T47D (cell line): ENCODE measurements around the gene STARD9.
A peak's percentile ranks its signal among the peaks of the same experiment; 100 is the strongest.
"Not testable (repeated sequence)": the region's sequence is repeated elsewhere in the genome, so short reads cannot be mapped to it uniquely, and the experiment has no call there.

Experiments
- DNase-seq, 2 experiments: peaks; one replicate each; pipeline versions ENCODE4 v3.0.0 to v3.0.0-alpha.2; 2011 to 2012; ENCODE audit warnings: low read depth in 1 of 2, low spot score in 1 of 2
- JUND ChIP-seq: IDR thresholded peaks from 2 replicates; pipeline ENCODE4 v1.6.1; 2012; ENCODE audit warnings: low read depth
- in situ Hi-C: cut with HindIII; loops from 2 replicates; pipeline ENCODE4 v1.10.0; 2016; ENCODE audit warnings: low sequenced_read_pairs, low pct_unique_long_range_greater_than_20kb

Gene STARD9

DNA sequence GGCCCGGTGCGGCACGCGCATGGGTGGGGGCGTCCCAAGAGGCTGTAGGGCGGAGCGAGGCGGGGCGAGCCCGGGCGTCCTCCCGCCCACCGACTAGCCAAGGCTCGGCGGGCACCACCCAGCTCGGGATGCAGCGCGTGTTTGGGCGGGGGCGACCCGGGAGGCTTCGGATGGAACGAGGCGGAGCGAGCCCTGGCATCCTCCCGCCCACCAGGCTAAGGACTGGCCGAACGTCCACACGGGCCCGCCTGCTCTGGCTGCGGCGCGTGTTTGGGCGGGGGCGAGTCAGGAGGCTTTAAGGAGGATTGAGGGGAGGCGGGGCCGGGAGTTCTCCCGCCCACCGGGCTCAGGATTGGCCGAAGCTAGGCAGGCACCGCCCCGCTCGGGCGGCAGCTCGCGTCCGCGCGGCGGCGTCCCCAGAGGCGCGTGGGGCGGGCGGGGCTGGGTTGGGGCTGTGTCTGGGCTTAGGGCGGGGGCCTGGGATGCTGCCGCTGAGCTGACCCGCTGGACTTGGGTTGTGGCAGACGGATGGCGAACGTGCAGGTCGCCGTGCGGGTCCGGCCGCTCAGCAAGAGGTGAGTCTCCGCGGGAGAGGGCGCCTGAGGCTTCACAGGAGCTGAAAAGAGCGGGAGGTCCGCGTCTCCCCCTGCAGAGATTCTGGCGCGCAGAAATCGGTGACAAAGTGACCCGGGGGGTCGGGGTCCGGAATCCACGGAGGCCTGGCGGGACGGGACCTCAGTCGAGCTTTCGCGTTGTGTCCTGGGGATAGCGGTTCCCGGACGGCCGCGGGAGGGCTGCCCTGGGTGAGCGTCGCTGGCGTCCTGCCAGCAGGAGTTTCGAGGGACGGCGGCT is at the start of gene STARD9:
TSS of gene STARD9 (plus strand) at position 419 of the 852 bp plus-strand sequence. CDS start at position 529, 110 bp downstream.
- in situ Hi-C loops = no loop called here
- no peak for TF ChIP-seq JUND
- peak; percentile 92 to 98 for DNase-seq

DNA sequence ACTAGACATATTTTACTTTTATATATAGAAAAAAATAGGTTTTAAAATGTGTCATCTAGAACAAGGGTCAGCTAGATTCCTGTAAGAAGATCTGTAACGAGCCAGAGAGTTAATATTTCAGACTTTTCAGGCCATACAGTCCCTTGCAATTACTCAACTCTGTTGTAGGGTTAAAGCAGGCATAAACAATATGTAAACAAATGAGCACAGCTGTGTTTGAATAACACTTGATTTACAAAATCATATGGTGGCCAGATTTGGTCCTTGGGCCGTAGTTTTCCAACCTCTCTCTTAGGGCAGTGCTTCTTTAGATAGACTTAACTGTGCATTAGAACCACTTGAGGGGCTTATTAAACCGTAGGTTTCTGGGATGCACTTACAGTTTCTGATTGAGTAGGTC is 46.4 kb upstream of the STARD9 start:
- no peak for TF ChIP-seq JUND
- in situ Hi-C loops = no loop called here

DNA sequence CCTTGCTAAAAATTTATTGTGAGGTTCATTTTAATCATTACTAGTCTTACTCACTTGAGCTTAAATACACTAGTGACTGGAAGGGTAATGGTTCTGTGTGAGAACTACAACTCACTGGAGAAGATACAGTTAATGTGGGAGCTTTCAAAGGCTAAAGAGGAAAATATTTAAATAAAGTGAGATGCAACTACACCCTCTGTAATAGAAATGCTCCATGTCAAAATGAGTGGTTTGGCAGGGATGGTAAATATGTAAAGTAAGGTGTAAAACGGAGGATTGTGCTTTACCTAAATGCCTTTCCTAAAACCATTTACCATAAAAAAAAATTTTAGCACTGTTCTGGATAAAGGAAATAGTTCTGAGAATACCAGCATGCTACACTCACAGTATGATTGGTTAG is 42.2 kb upstream of the STARD9 start:
- no peak for TF ChIP-seq JUND
- in situ Hi-C loops = no loop called here

More for the DNA sequence above, 46.4 kb upstream of the STARD9 start:
- no peak for DNase-seq

DNA sequence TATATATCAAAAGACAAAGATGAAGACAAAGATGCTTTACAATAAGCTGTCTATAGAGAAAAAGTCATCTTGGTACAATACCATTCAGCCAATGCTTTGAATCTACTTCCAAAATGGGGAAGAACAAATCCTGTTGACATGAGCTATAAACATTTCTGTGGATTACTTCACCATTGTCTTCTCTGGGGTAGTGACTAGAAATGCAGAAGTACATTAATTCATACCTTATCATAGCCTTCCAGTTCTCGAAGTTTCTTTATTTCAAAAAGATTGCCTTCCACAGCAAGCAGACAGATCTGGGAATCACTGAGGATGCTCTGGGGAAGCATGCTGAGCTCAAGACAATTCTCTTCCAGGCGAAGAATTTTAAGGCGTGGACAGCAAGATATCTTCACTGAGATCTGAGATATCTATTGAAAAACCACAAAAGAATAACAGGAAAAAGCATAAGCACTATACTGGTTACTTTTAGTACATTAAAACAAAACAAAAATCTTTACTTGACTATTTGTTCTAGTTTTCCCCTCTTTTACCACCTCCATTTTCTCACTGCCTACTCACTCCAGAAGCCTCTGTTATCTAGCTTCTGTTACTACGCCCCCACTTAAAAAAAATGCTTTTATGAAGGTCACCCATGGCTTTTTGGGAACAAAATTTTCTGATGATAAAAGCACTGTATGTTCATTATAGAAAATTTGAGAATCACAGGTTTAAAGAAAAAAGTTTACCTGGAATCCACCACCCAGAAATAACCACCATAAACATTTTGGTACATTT is 30.4 kb upstream of the STARD9 start:
- in situ Hi-C loops = no loop called here
- no peak for DNase-seq
- no peak for TF ChIP-seq JUND

More for the DNA sequence above, 42.2 kb upstream of the STARD9 start:
- no peak for DNase-seq

DNA sequence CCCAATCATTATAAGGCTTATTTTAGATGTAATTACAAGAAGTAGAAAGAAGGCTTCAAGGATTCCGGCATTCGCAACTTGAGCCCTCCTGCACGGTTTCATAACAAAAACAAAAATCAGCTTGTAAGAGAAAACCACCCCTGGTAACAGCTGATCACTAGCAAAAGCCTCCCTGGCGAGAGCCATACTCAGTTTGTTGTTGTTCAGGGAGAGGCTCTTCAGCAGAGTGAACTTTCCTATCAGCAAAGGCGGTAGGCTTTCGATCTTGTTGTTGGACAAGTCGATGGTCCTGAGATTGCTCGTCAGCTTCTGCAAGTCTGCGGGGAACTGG is 27.5 kb upstream of the STARD9 start:
- DNase-seq = no peak
- in situ Hi-C loops = no loop called here
- no peak for TF ChIP-seq JUND

DNA sequence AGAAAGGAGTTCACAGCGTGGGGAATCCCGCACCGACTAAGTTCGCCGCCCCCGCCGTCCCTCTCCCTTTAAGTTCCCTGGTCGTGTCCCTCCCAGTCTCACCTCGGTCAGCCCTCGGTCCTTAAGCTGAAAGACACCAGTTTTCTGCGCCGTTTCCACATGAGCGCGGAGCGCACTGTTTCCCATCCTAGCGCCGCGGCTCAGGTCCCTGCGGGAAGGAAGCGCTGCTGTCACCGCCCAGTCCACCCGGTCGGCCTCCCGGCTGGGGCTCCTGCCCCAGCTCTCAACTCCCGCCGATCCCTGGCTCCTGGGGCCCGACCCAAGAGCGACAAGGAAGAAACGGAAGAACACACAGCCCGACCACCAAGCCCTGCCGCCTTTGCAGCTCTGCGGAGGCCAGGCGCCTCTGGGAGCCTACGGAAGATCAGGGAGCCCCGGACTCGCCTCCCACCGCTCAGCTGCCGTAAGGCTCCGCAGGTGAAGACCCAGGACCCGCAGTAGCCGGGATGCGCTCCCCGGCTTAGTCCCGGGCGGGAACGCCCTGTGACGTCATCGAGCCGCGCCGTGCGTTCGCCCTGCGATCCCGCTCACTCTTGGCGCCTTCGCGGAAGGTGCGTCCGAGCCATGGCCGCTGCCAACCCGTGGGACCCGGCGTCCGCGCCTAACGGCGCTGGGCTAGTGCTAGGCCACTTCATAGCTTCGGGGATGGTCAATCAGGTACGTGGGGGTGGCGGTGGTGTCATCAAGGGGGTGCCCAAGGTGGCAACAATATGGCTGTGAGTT is 27.0 kb upstream of the STARD9 start, which contains the start of the genes HAUS2 and LRRC57:
TSS of gene HAUS2 (plus strand) at position 590 of the 783 bp plus-strand sequence. CDS start at position 625, 35 bp downstream.
TSS of gene LRRC57 (minus strand) at position 545 of the 783 bp plus-strand sequence. CDS start at position 186, 359 bp downstream.
- DNase-seq = peak; percentile 90
- TF ChIP-seq JUND = no peak
- in situ Hi-C loops = no loop called here

DNA sequence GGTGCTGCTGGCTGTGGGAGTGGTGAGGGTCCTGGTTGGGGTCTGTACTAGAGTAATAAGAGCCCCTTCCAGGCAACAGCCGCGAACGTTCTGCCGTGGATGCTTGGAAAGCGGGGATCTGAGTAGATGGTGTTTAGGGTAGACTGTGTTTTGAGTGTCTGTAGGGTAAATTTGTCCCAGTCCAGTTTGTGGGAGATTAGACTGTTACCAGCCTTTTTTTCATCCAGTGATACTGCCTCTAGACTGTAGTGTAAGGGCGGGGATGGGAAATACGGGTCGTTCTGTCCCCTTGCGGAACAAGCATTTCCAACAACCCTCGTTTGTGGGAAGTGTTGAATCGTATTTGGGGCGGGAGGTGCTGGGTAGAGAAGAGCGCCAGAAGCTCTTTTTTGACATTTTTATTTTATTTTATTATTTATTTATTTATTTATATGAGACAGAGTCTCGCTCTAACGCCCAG is 26.3 kb upstream of the STARD9 start:
- DNase-seq = peak in 1 of 2 experiments; percentile 16
- no peak for TF ChIP-seq JUND
- in situ Hi-C loops = no loop called here

DNA sequence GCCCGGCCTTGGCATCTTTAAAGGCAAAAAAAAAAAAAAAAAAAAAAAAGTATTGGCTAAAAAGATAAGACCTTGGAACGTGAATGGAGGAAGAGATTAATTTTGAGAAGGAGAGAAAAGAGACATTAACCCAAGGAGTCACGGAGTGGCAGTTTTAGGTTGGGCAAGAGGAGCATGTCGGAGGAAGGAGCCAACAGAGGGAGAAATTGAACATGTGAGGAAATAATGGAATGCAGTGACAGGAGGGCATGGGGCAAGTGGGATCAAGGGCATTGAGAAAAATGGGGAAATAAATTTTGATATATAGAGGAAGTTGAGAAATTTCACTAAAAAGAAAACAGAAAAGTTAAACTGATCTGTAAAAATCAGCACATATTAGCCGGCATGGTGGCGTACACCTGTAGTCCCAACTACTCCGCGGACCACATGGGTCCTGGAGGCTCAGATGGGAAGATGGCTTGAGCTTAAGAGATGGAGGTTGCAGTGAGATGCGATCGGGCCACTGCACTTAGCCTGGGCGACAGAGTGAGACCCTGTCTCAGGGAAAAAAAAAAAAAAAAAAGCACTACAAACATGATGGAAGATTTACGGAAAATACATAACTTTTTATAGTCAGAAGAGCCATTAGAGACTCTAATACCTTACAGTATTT is 25.5 kb upstream of the STARD9 start:
- DNase-seq = no peak
- in situ Hi-C loops = no loop called here
- TF ChIP-seq JUND = no peak

DNA sequence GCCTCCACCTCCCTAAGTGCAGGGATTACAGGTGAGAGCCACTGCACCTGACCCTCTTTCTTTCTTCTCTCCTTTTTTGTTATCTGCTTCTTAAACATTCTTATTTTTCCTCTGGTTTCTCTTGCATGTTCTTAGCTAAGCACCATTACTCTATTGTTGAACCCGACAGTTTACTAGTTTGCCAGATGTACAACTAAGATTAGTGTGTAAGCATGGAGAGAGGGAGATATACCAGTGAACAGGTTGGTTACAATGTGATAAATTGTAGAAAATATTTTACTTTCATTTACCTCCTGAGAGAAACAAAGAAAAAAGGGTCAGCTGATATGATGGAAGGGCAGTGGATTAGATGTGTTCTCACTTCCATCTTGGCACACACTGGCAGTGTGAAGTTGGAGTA is 21.9 kb upstream of the STARD9 start:
- in situ Hi-C loops = no loop called here
- DNase-seq = no peak
- no peak for TF ChIP-seq JUND

DNA sequence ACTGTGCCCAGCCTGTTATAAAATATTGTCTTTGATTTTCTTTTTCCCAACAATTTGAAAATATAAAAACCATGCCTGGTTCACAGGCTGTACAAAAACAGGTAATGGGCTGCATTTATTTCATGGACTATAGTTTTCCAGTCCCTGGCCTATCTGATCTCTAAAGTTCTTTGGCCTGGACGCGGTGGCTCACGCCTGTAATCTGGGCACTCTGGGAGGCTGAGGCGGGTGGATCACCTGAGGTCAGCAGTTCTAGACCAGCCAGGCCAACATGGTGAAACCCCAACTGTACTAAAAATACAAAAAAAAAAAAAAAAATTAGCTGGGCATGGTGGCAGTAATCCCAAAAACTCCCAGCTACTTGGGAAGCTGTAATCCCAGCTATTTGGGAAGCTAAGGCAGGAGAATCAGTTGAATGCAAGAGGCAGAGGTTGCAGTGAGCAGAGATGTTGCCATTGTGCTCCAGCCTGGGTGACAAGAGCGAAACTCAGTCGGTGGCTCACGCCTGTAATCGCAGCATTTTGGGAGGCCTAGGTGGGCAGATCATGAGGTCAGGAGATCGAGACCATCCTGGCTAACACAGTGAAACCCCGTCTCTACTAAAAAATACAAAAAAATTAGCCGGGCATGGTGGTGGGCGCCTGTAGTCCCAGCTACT is 18.7 kb upstream of the STARD9 start:
- in situ Hi-C loops, DNase-seq: not testable (repeated sequence)

DNA sequence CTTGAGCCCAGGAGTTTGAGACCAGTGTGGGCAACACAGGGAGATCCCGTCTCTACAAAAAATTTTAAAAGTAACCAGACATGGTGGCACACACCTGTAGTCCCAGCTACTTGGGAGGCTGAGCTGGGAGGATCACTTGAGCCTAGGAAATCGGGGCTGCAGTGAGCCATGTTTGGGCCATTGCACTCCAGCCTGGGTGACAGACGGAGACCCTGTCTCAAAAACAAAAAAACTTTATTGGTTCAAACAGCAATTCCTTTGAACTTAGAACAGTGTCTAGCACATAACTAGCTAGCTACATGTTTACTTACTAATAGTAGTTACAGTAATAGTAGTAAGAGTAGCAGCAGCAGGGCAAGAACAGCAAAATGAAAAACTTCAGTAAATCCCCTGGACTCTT is 16.7 kb upstream of the STARD9 start:
- no peak for DNase-seq
- in situ Hi-C loops = no loop called here
- no peak for TF ChIP-seq JUND
